Mesenchymal stem cell (in vitro differentiated cells and primary cell): Measurements from ENCODE around the gene RUNDC3A.

ENCODE experiments used
- DNase-seq: peaks from one replicate; pipeline ENCODE4 v3.0.0-alpha.2; 2013
- H2AFZ ChIP-seq: one replicate; pipeline ENCODE4 v1.6.1; 2013; ENCODE audit warnings: low read depth, mild to moderate bottlenecking, control low read depth, inconsistent platforms, low read length, moderate library complexity
- H2AK5ac ChIP-seq: 2 replicates; pipeline ENCODE4 v1.6.1; 2013; ENCODE audit warnings: low read length, moderate library complexity, mild to moderate bottlenecking, inconsistent platforms; ENCODE audit not compliant: severe bottlenecking
- H2BK120ac ChIP-seq: one replicate; pipeline ENCODE4 v1.6.1; 2013; ENCODE audit warnings: low read depth, mild to moderate bottlenecking, inconsistent platforms, low read length, moderate library complexity
- H2BK12ac ChIP-seq, 2 experiments: one replicate each; pipeline ENCODE4 v1.6.1; 2013; ENCODE audit warnings: inconsistent platforms in 2 of 2, low read length in 2 of 2, mild to moderate bottlenecking in 2 of 2, moderate library complexity in 2 of 2, control low read depth in 1 of 2
- H2BK15ac ChIP-seq: one replicate; pipeline ENCODE4 v1.6.1; 2013; ENCODE audit warnings: mild to moderate bottlenecking, low read depth, inconsistent platforms; ENCODE audit not compliant: poor library complexity, severe bottlenecking
- H2BK5ac ChIP-seq: 2 replicates; pipeline ENCODE4 v1.6.1; 2013; ENCODE audit warnings: low read depth, mild to moderate bottlenecking, low read length, control low read depth, inconsistent platforms; ENCODE audit not compliant: poor library complexity, severe bottlenecking
- H3K14ac ChIP-seq, 2 experiments: one replicate each; pipeline ENCODE4 v1.6.1; 2013; ENCODE audit warnings: inconsistent platforms in 2 of 2, low read length in 2 of 2, control low read depth in 1 of 2, mild to moderate bottlenecking in 1 of 2, moderate library complexity in 1 of 2
- H3K18ac ChIP-seq, 2 experiments: one replicate each; pipeline ENCODE4 v1.6.1; 2013; ENCODE audit warnings: inconsistent platforms in 2 of 2, low read length in 2 of 2, control low read depth in 1 of 2, low read depth in 1 of 2, mild to moderate bottlenecking in 1 of 2
- H3K23ac ChIP-seq, 2 experiments: one replicate each; pipeline ENCODE4 v1.6.1; 2013; ENCODE audit warnings: inconsistent platforms in 2 of 2, low read length in 2 of 2, mild to moderate bottlenecking in 2 of 2, moderate library complexity in 2 of 2, control low read depth in 1 of 2
- H3K27ac ChIP-seq: 2 replicates; pipeline ENCODE4 v1.5.1; 2013; ENCODE audit warnings: mild to moderate bottlenecking, moderate library complexity, low read length, control low read depth, inconsistent platforms; ENCODE audit not compliant: poor library complexity, severe bottlenecking
- H3K27me3 ChIP-seq, 2 experiments: 2 replicates each; pipeline versions ENCODE4 v1.6.1 to v1.7.0; 2013; ENCODE audit warnings: low read length in 2 of 2, mild to moderate bottlenecking in 2 of 2, moderate library complexity in 2 of 2, control low read depth in 1 of 2, inconsistent platforms in 1 of 2; ENCODE audit not compliant: control insufficient read depth in 1 of 2, insufficient read depth in 1 of 2
- H3K36me3 ChIP-seq, 2 experiments: 2 replicates each; pipeline versions ENCODE4 v1.6.1 to v1.7.0; 2013; ENCODE audit warnings: low read length in 2 of 2, control low read depth in 1 of 2, inconsistent platforms in 1 of 2, low read depth in 1 of 2, mild to moderate bottlenecking in 1 of 2; ENCODE audit not compliant: insufficient read depth in 2 of 2, control insufficient read depth in 1 of 2
- H3K4ac ChIP-seq, 2 experiments: one replicate each; pipeline ENCODE4 v1.6.1; 2013; ENCODE audit warnings: inconsistent platforms in 2 of 2, low read length in 2 of 2, mild to moderate bottlenecking in 2 of 2, moderate library complexity in 2 of 2, control low read depth in 1 of 2, low read depth in 1 of 2
- H3K4me1 ChIP-seq: 2 replicates; pipeline ENCODE4 v1.6.1; 2013; ENCODE audit warnings: low read depth, low read length, control low read depth; ENCODE audit not compliant: control insufficient read depth, insufficient read depth
- H3K4me2 ChIP-seq: 2 replicates; pipeline ENCODE4 v1.6.1; 2013; ENCODE audit warnings: low read length, mild to moderate bottlenecking, inconsistent platforms; ENCODE audit not compliant: poor library complexity, severe bottlenecking
- H3K4me3 ChIP-seq, 2 experiments: 2 replicates each; pipeline versions ENCODE4 v1.5.1 to v1.7.0; 2013; ENCODE audit warnings: low read length in 2 of 2, mild to moderate bottlenecking in 2 of 2, control low read depth in 1 of 2, low read depth in 1 of 2; ENCODE audit not compliant: insufficient read depth in 1 of 2
- H3K79me1 ChIP-seq: replicated peaks from 2 replicates; pipeline ENCODE4 v1.6.1; 2013; ENCODE audit warnings: mild to moderate bottlenecking, control low read depth, low read length, inconsistent platforms; ENCODE audit not compliant: poor library complexity, severe bottlenecking
- H3K9ac ChIP-seq: 2 replicates; pipeline ENCODE4 v1.7.0; 2013; ENCODE audit warnings: mild to moderate bottlenecking, low read length, moderate library complexity
- H3K9me3 ChIP-seq: 2 replicates; pipeline ENCODE4 v1.7.0; 2013; ENCODE audit warnings: mild to moderate bottlenecking, low read length; ENCODE audit not compliant: control insufficient read depth
- H4K8ac ChIP-seq: one replicate; pipeline ENCODE4 v1.6.1; 2013; ENCODE audit warnings: inconsistent platforms, mild to moderate bottlenecking, low read length, moderate library complexity
- H4K91ac ChIP-seq: one replicate; pipeline ENCODE4 v1.6.1; 2013; ENCODE audit warnings: mild to moderate bottlenecking, low read length, inconsistent platforms
- WGBS: methylation state at CpG from one replicate; pipeline ENCODE4 v1.1.7; 2013; ENCODE audit warnings: mixed read lengths; 5-methylcytosine and 5-hydroxymethylcytosine counted together

RUNDC3A gene

GRCh38 chr17:44304651-44305050 lies 3.8 kb upstream of the RUNDC3A start:
- no peak overlapping the region for H3K27ac ChIP-seq
- no peak overlapping the region for H2AK5ac ChIP-seq
- no peak overlapping the region for H3K18ac ChIP-seq
- H3K79me1 ChIP-seq = no peaks in the 10 kb centered on the region
- no peak for DNase-seq
- no peaks in the 10 kb centered on the region for H3K36me3 ChIP-seq
- H3K4me3 ChIP-seq = no peak overlapping the region
- no peak overlapping the region for H2BK15ac ChIP-seq
- no peak overlapping the region for H3K14ac ChIP-seq
- no peak overlapping the region for H3K23ac ChIP-seq
- no peak overlapping the region for H3K9ac ChIP-seq
- peaks cover 47 to 54% of the 10 kb centered on the region in 2 experiments for H3K27me3 ChIP-seq
- no peak overlapping the region for H4K8ac ChIP-seq
- no peak overlapping the region for H4K91ac ChIP-seq
- H2BK5ac ChIP-seq = no peak overlapping the region
- H3K4me1 ChIP-seq = peaks cover 20% of the 10 kb centered on the region
- no peak overlapping the region for H2AFZ ChIP-seq
- H3K4me2 ChIP-seq = no peak overlapping the region
- H2BK120ac ChIP-seq = no peak overlapping the region
- H3K9me3 ChIP-seq = no peaks in the 10 kb centered on the region
- no peak overlapping the region for H3K4ac ChIP-seq
- H2BK12ac ChIP-seq = no peak overlapping the region

- Histone ChIP-seq H2BK15ac (no peak overlapping the region), H3K18ac (peak overlapping the region in 1 of 2 experiments; percentile 18), H3K36me3 (no peaks in the 10 kb centered on the region)
Measured at GRCh38 chr17:44307387-44308186, 814 bp upstream of the RUNDC3A start.

GRCh38 chr17:44308865-44309264 lies 464 bp downstream of the RUNDC3A start:
- Histone ChIP-seq H3K27ac (no peak overlapping the region), H3K4ac (no peak overlapping the region), H3K9me3 (no peaks in the 10 kb centered on the region), H3K18ac (no peak overlapping the region), H2BK15ac (no peak overlapping the region), H4K91ac (no peak overlapping the region), H2BK12ac (no peak overlapping the region), H2AK5ac (no peak overlapping the region), H2BK120ac (no peak overlapping the region), H3K27me3 (peaks cover 61 to 71% of the 10 kb centered on the region in 2 experiments), H3K14ac (no peak overlapping the region), H2BK5ac (no peak overlapping the region), H2AFZ (peak overlapping the region; percentile 32), H3K4me1 (peaks cover 21% of the 10 kb centered on the region), H3K79me1 (no peaks in the 10 kb centered on the region), H3K23ac (no peak overlapping the region), H3K9ac (no peak overlapping the region), H3K36me3 (peaks cover 0 to 6% of the 10 kb centered on the region in 2 experiments), H4K8ac (no peak overlapping the region), H3K4me2 (peak overlapping the region; percentile 42), H3K4me3 (no peak overlapping the region)
- WGBS = 5% methylated on average over 15 of the region's 15 CpGs
- DNase-seq = no peak

More at GRCh38 chr17:44307387-44308186, 814 bp upstream of the RUNDC3A start:
- Histone ChIP-seq H3K4ac (no peak overlapping the region), H3K79me1 (no peaks in the 10 kb centered on the region), H3K27ac (no peak overlapping the region), H3K4me2 (peak overlapping the region; percentile 94), H2BK12ac (no peak overlapping the region), H2AFZ (no peak overlapping the region), H2BK5ac (no peak overlapping the region), H3K27me3 (peaks cover 61 to 62% of the 10 kb centered on the region in 2 experiments), H3K4me3 (peak overlapping the region; percentile 29 to 54), H3K9me3 (no peaks in the 10 kb centered on the region), H3K14ac (no peak overlapping the region), H3K23ac (peak overlapping the region in 1 of 2 experiments; percentile 85), H2AK5ac (no peak overlapping the region), H2BK120ac (no peak overlapping the region), H4K8ac (no peak overlapping the region), H3K9ac (no peak overlapping the region), H3K4me1 (peaks cover 21% of the 10 kb centered on the region), H4K91ac (no peak overlapping the region)
- DNase-seq = peak; percentile 75
- under 1% methylated on average over 22 of the region's 26 CpGs for WGBS

GRCh38 chr17:44309472-44309871 lies 1.1 kb downstream of the RUNDC3A start:
- Histone ChIP-seq H3K27ac (no peak overlapping the region), H3K23ac (peak overlapping the region in 1 of 2 experiments; percentile 54), H2BK15ac (no peak overlapping the region), H3K9me3 (no peaks in the 10 kb centered on the region), H3K4me2 (no peak overlapping the region), H2BK5ac (no peak overlapping the region), H2BK120ac (no peak overlapping the region), H4K8ac (no peak overlapping the region), H2AFZ (no peak overlapping the region), H2AK5ac (no peak overlapping the region), H3K9ac (no peak overlapping the region), H3K36me3 (peaks cover 0 to 6% of the 10 kb centered on the region in 2 experiments), H3K27me3 (peaks cover 64 to 77% of the 10 kb centered on the region in 2 experiments), H3K4me3 (no peak overlapping the region), H2BK12ac (no peak overlapping the region), H3K4me1 (peaks cover 21% of the 10 kb centered on the region), H4K91ac (no peak overlapping the region), H3K4ac (no peak overlapping the region), H3K18ac (no peak overlapping the region), H3K14ac (no peak overlapping the region), H3K79me1 (no peaks in the 10 kb centered on the region)
- DNase-seq = no peak
- 35% methylated on average over 5 of the region's 5 CpGs for WGBS
